K562 (cell line): Measurements from ENCODE around the gene RPL28. TPM values are rescaled to one million over a fixed set of nuclear protein-coding genes. Genes with fewer than 3 reads are reported as not detected.

Experiments used
- ARNT ChIP-seq, 2 experiments: fragments of 450-650 bp; IDR thresholded peaks; 2 replicates each; pipeline ENCODE4 v1.6.1; 2016; ENCODE audit warnings: mild to moderate bottlenecking in 1 of 2
- BRCA1 ChIP-seq, 2 experiments: fragments of 450-650 bp in 1 of 2; sonication (generic) in 1 of 2; formaldehyde crosslinking in 1 of 2; IDR thresholded peaks; 2 replicates each; pipeline versions ENCODE4 v1.5.0 to v1.6.1; 2017 to 2020; ENCODE audit warnings: mild to moderate bottlenecking in 1 of 2, missing genetic modification reagents in 1 of 2
- CAMTA2 ChIP-seq: fragments of 250-450 bp; sonication (Bioruptor Pico); conservative IDR thresholded peaks from 2 replicates; pipeline ENCODE4 v1.5.1; 2022
- EGR1 ChIP-seq: fragments of 450-650 bp; conservative IDR thresholded peaks from 2 replicates; pipeline ENCODE4 v1.6.1; 2017; ENCODE audit warnings: mild to moderate bottlenecking
- GTF2F1 ChIP-seq: IDR thresholded peaks from 2 replicates; pipeline ENCODE4 v1.6.1; 2011; ENCODE audit warnings: low read depth, low read length, improper control_type of control experiment
- KLF1 ChIP-seq: fragments of 450-650 bp; IDR thresholded peaks from 2 replicates; pipeline ENCODE4 v1.6.1; 2016; ENCODE audit warnings: missing genetic modification characterization, missing compliant biosample characterization
- MXI1 ChIP-seq: IDR thresholded peaks from 2 replicates; pipeline ENCODE4 v1.6.1; 2011; ENCODE audit warnings: low read depth, mild to moderate bottlenecking, improper control_type of control experiment, low read length
- RNF219 ChIP-seq: fragments of 250-450 bp; sonication (Bioruptor Pico); IDR thresholded peaks from 2 replicates; pipeline ENCODE4 v1.5.0; 2022; ENCODE audit warnings: mild to moderate bottlenecking
- SIN3B ChIP-seq: fragments of 450-650 bp; IDR thresholded peaks from 2 replicates; pipeline ENCODE4 v1.6.1; 2017; ENCODE audit warnings: low read depth, mild to moderate bottlenecking, moderate library complexity
- ZBTB11 ChIP-seq, 3 experiments: fragments of 200-800 bp in 1 of 3; fragments of 250-450 bp in 1 of 3; fragments of 450-650 bp in 1 of 3; sonication (Bioruptor Pico) in 1 of 3; sonication (Bioruptor generic) in 1 of 3; formaldehyde crosslinking in 1 of 3; IDR thresholded peaks; 2 replicates each; pipeline versions ENCODE4 v1.6.1 to v1.8.0; 2016 to 2022; ENCODE audit warnings: mild to moderate bottlenecking in 2 of 3, missing genetic modification characterization in 2 of 3, missing compliant biosample characterization in 1 of 3, moderate library complexity in 1 of 3
- ZNF318 ChIP-seq, 2 experiments: fragments of 450-650 bp; IDR thresholded peaks; 2 replicates each; pipeline ENCODE4 v1.6.1; 2016; ENCODE audit warnings: mild to moderate bottlenecking in 2 of 2, borderline replicate concordance in 1 of 2, low read depth in 1 of 2, moderate library complexity in 1 of 2
- polyA plus RNA-seq, 8 experiments: library from polyadenylated mRNA; depleted of rRNA in 4 of 8; stranded (reverse) in 5 of 8; unstranded in 3 of 8; fragments of >200 nt; fragmentation: Nextera tagmentation in 2 of 8; fragmentation: Illumina TruSeq in 1 of 8; extraction: Ambion mirVana in 2 of 8; extraction: Trizol in 1 of 8; gene quantifications; 2 replicates each; pipeline versions ENCODE4 v1.2.1 to v1.2.3, GENCODE V29; 2011 to 2014; ENCODE audit warnings: inconsistent platforms in 1 of 8, missing spikeins in 1 of 8
- total RNA-seq, 7 experiments: library from RNA; depleted of rRNA in 6 of 7; stranded (reverse); fragments of >200 nt in 6 of 7; fragmentation: Illumina TruSeq in 2 of 7; extraction: Trizol in 2 of 7; gene quantifications; 2 replicates each; pipeline versions ENCODE4 v1.2.1 to v1.2.3, GENCODE V29; 2011 to 2021; ENCODE audit warnings: low replicate concordance in 1 of 7

Gene RPL28
- total and polyA plus RNA-seq, 9 of the 15 experiments (the other 6 are each of a cell fraction or from before 2014, with no cell fraction given): 124 to 3,106 (median 622) TPM

GRCh38 chr19:55385724-55386492, at the start of gene RPL28 (continued):
- no peak for TF ChIP-seq RNF219
- TF ChIP-seq GTF2F1: peak; percentile 95
- peak; percentile 71; the same call in 1 of the 2 replicates for TF ChIP-seq MXI1
- peak in 1 of 3 experiments; percentile 81; a peak in 2 of 6 replicates for TF ChIP-seq ZBTB11 (CRISPR knock-in tag; IDR thresholded peaks at IDR 0.05)
- TF ChIP-seq SIN3B: peak; percentile 32; the same call in 1 of the 2 replicates
- TF ChIP-seq CAMTA2 (CRISPR knock-in tag): 0 out of 2 replicates have a peak, but pooled peaks have one; percentile 44
- TF ChIP-seq ARNT (IDR thresholded peaks at IDR 0.05): no peak
- TF ChIP-seq BRCA1 (IDR thresholded peaks at IDR 0.05): no peak
- TF ChIP-seq BRCA1 (CRISPR knock-in tag; IDR thresholded peaks at IDR 0.05): no peak
- TF ChIP-seq EGR1: no peak
- TF ChIP-seq ZNF318 (IDR thresholded peaks at IDR 0.05; ENCODE audit: borderline replicate concordance in 1 of 2, low read depth in 1 of 2): no peak
- no peak for TF ChIP-seq KLF1
